IgD-negative memory B cell (primary cell): ENCODE measurements around the gene SORCS3. TPM values are rescaled to one million over a fixed set of nuclear protein-coding genes. Genes with fewer than 3 reads are reported as not detected.

Experiments
- H3K27ac Mint-ChIP-seq, 3 donors: one replicate each; pipeline ENCODE4 v1.8.0; 2020 to 2022; ENCODE audit warnings: mild to moderate bottlenecking in 3 of 3, mixed read lengths in 3 of 3, moderate library complexity in 1 of 3
- H3K27me3 Mint-ChIP-seq: one replicate; pipeline ENCODE4 v1.8.0; 2021; ENCODE audit warnings: mixed read lengths
- H3K36me3 Mint-ChIP-seq: one replicate; pipeline ENCODE4 v1.8.0; 2020; ENCODE audit warnings: mild to moderate bottlenecking, mixed read lengths
- H3K4me1 Mint-ChIP-seq, 3 donors: one replicate each; pipeline ENCODE4 v1.8.0; 2020 to 2022; ENCODE audit warnings: mixed read lengths in 3 of 3, mild to moderate bottlenecking in 1 of 3
- H3K4me3 Mint-ChIP-seq, 4 donors: one replicate each; pipeline ENCODE4 v1.8.0; 2020 to 2022; ENCODE audit warnings: mild to moderate bottlenecking in 4 of 4, mixed read lengths in 4 of 4, moderate library complexity in 3 of 4
- H3K9me3 Mint-ChIP-seq, 3 donors: one replicate each; pipeline ENCODE4 v1.8.0; 2020 to 2021; ENCODE audit warnings: mixed read lengths in 3 of 3, mild to moderate bottlenecking in 1 of 3
- polyA plus RNA-seq: library from polyadenylated mRNA; unstranded; fragments of 300-500 nt; fragmentation: Illumina TruSeq; gene quantifications from one replicate; pipeline ENCODE4 v1.2.3, GENCODE V29; 2021

SORCS3 gene
- polyA plus RNA-seq, 1 donor from 2014 or later, result not detected

- Mint-ChIP-seq H3K4me1 (no peaks in the 10 kb centered on the region), H3K27ac (no peak overlapping the region), H3K9me3 (peaks cover 0 to 3% (median 2%) of the 10 kb centered on the region in 3 donors), H3K27me3 (no peaks in the 10 kb centered on the region), H3K4me3 (no peak overlapping the region), H3K36me3 (no peaks in the 10 kb centered on the region)
Observed at GRCh38 chr10:105148921-105149320, 507.8 kb downstream of the SORCS3 start.

- peaks cover 0 to 3% (median 2%) of the 10 kb centered on the region in 3 donors for H3K9me3 Mint-ChIP-seq
Observed at GRCh38 chr10:105149371-105149891, 508.3 kb downstream of the SORCS3 start.

GRCh38 chr10:105150259-105150880 lies 509.3 kb downstream of the SORCS3 start:
- Mint-ChIP-seq H3K4me3 (no peak overlapping the region), H3K4me1 (no peaks in the 10 kb centered on the region), H3K36me3 (no peaks in the 10 kb centered on the region), H3K27ac (no peak overlapping the region), H3K9me3 (peaks cover 0 to 5% (median 3%) of the 10 kb centered on the region in 3 donors), H3K27me3 (no peaks in the 10 kb centered on the region)

More at GRCh38 chr10:105149371-105149891, 508.3 kb downstream of the SORCS3 start:
- H3K4me3 Mint-ChIP-seq, result no peak overlapping the region
- no peaks in the 10 kb centered on the region for H3K36me3 Mint-ChIP-seq
- no peak overlapping the region for H3K27ac Mint-ChIP-seq
- no peaks in the 10 kb centered on the region for H3K4me1 Mint-ChIP-seq
- no peaks in the 10 kb centered on the region for H3K27me3 Mint-ChIP-seq

GRCh38 chr10:105154736-105155135 lies 513.6 kb downstream of the SORCS3 start:
- no peaks in the 10 kb centered on the region for H3K4me1 Mint-ChIP-seq
- no peak overlapping the region for H3K4me3 Mint-ChIP-seq
- no peak overlapping the region for H3K27ac Mint-ChIP-seq
- H3K27me3 Mint-ChIP-seq, result no peaks in the 10 kb centered on the region
- H3K9me3 Mint-ChIP-seq, result peaks cover 0 to 3% (median 0%) of the 10 kb centered on the region in 3 donors
- H3K36me3 Mint-ChIP-seq, result no peaks in the 10 kb centered on the region

GRCh38 chr10:105159268-105159667 lies 518.2 kb downstream of the SORCS3 start:
- Mint-ChIP-seq H3K27me3 (no peaks in the 10 kb centered on the region), H3K27ac (no peak overlapping the region), H3K36me3 (no peaks in the 10 kb centered on the region), H3K4me1 (no peaks in the 10 kb centered on the region), H3K9me3 (peaks cover 0 to 12% (median 0%) of the 10 kb centered on the region in 3 donors), H3K4me3 (peak overlapping the region in 1 of 4 donors; percentile 58)

- Mint-ChIP-seq H3K4me3 (no peak overlapping the region), H3K36me3 (no peaks in the 10 kb centered on the region), H3K4me1 (no peaks in the 10 kb centered on the region), H3K27me3 (no peaks in the 10 kb centered on the region), H3K27ac (no peak overlapping the region), H3K9me3 (peaks cover 0 to 9% (median 0%) of the 10 kb centered on the region in 3 donors)
Observed at GRCh38 chr10:105161149-105161548, 520.1 kb downstream of the SORCS3 start.

- Mint-ChIP-seq H3K9me3 (peaks cover 0 to 9% (median 0%) of the 10 kb centered on the region in 3 donors), H3K36me3 (no peaks in the 10 kb centered on the region), H3K4me1 (no peaks in the 10 kb centered on the region), H3K27me3 (no peaks in the 10 kb centered on the region), H3K27ac (no peak overlapping the region), H3K4me3 (no peak overlapping the region)
Observed at GRCh38 chr10:105161767-105162166, 520.7 kb downstream of the SORCS3 start.

- no peaks in the 10 kb centered on the region for H3K4me1 Mint-ChIP-seq
- H3K27ac Mint-ChIP-seq, result no peak overlapping the region
- H3K9me3 Mint-ChIP-seq, result peaks cover 4 to 9% (median 4%) of the 10 kb centered on the region in 3 donors
- H3K27me3 Mint-ChIP-seq, result no peaks in the 10 kb centered on the region
- no peak overlapping the region for H3K4me3 Mint-ChIP-seq
- H3K36me3 Mint-ChIP-seq, result no peaks in the 10 kb centered on the region
Observed at GRCh38 chr10:105170521-105170920, 529.4 kb downstream of the SORCS3 start.

- peaks cover 4 to 9% (median 4%) of the 10 kb centered on the region in 3 donors for H3K9me3 Mint-ChIP-seq
- no peak overlapping the region for H3K4me3 Mint-ChIP-seq
- no peak overlapping the region for H3K27ac Mint-ChIP-seq
- H3K36me3 Mint-ChIP-seq, result no peaks in the 10 kb centered on the region
- no peaks in the 10 kb centered on the region for H3K4me1 Mint-ChIP-seq
- no peaks in the 10 kb centered on the region for H3K27me3 Mint-ChIP-seq
Observed at GRCh38 chr10:105171945-105172344, 530.9 kb downstream of the SORCS3 start.

GRCh38 chr10:105181626-105182025 lies 540.5 kb downstream of the SORCS3 start:
- Mint-ChIP-seq H3K36me3 (no peaks in the 10 kb centered on the region), H3K4me1 (no peaks in the 10 kb centered on the region), H3K4me3 (no peak overlapping the region), H3K27me3 (no peaks in the 10 kb centered on the region), H3K9me3 (peaks cover 0 to 8% (median 0%) of the 10 kb centered on the region in 3 donors), H3K27ac (no peak overlapping the region)

- Mint-ChIP-seq H3K9me3 (peaks cover 0 to 8% (median 2%) of the 10 kb centered on the region in 3 donors), H3K27me3 (no peaks in the 10 kb centered on the region), H3K4me1 (no peaks in the 10 kb centered on the region), H3K36me3 (no peaks in the 10 kb centered on the region), H3K27ac (no peak overlapping the region), H3K4me3 (no peak overlapping the region)
Observed at GRCh38 chr10:105183536-105183935, 542.4 kb downstream of the SORCS3 start.

- H3K4me3 Mint-ChIP-seq, result no peak overlapping the region
- H3K27me3 Mint-ChIP-seq, result peaks cover 2% of the 10 kb centered on the region
- H3K9me3 Mint-ChIP-seq, result peaks cover 0 to 3% (median 2%) of the 10 kb centered on the region in 3 donors
- H3K27ac Mint-ChIP-seq, result no peak overlapping the region
- no peaks in the 10 kb centered on the region for H3K36me3 Mint-ChIP-seq
- no peaks in the 10 kb centered on the region for H3K4me1 Mint-ChIP-seq
Observed at GRCh38 chr10:105185161-105185560, 544.1 kb downstream of the SORCS3 start.

GRCh38 chr10:105187243-105187642 lies 546.2 kb downstream of the SORCS3 start:
- Mint-ChIP-seq H3K27ac (peak overlapping the region in 1 of 3 donors; percentile 5), H3K36me3 (no peaks in the 10 kb centered on the region), H3K27me3 (peaks cover 2% of the 10 kb centered on the region), H3K9me3 (peaks cover 0 to 2% (median 0%) of the 10 kb centered on the region in 3 donors), H3K4me3 (no peak overlapping the region), H3K4me1 (no peaks in the 10 kb centered on the region)

- H3K36me3 Mint-ChIP-seq, result no peaks in the 10 kb centered on the region
Observed at GRCh38 chr10:105188737-105189462, 547.8 kb downstream of the SORCS3 start.

GRCh38 chr10:105189463-105189800 lies 548.3 kb downstream of the SORCS3 start:
- Mint-ChIP-seq H3K4me1 (no peaks in the 10 kb centered on the region), H3K27me3 (peaks cover 2% of the 10 kb centered on the region), H3K9me3 (peaks cover 0 to 5% (median 3%) of the 10 kb centered on the region in 3 donors), H3K36me3 (no peaks in the 10 kb centered on the region), H3K27ac (no peak overlapping the region), H3K4me3 (no peak overlapping the region)

More at GRCh38 chr10:105188737-105189462, 547.8 kb downstream of the SORCS3 start:
- no peaks in the 10 kb centered on the region for H3K4me1 Mint-ChIP-seq
- H3K27me3 Mint-ChIP-seq, result peaks cover 2% of the 10 kb centered on the region
- peaks cover 0 to 2% (median 0%) of the 10 kb centered on the region in 3 donors for H3K9me3 Mint-ChIP-seq
- no peak overlapping the region for H3K4me3 Mint-ChIP-seq
- no peak overlapping the region for H3K27ac Mint-ChIP-seq
